SU-DHL-6 (cell line): ENCODE results near the gene ATOSA.

ENCODE experiments used
- H2AFZ ChIP-seq: fragments of 200-600 bp; sonication (generic); 2 replicates; pipeline ENCODE4 v1.6.1; 2014; ENCODE audit warnings: low read depth, mild to moderate bottlenecking, moderate library complexity, mixed read lengths, antibody characterized with exemption, low read length; ENCODE audit not compliant: severe bottlenecking
- H3F3A ChIP-seq: fragments of 200-600 bp; shearing (Covaris generic); 2 replicates; pipeline ENCODE4 v1.6.0; 2016; ENCODE audit warnings: antibody characterized with exemption, mild to moderate bottlenecking; ENCODE audit not compliant: insufficient read depth
- H3K27ac ChIP-seq: fragments of 200-600 bp; sonication (generic); 2 replicates; pipeline ENCODE4 v1.5.1; 2016; ENCODE audit warnings: low read depth, mild to moderate bottlenecking, low read length, moderate library complexity, mixed read lengths
- H3K27me3 ChIP-seq: fragments of 200-600 bp; sonication (generic), shearing (Covaris generic); 2 replicates; pipeline ENCODE4 v1.6.0; 2014; ENCODE audit warnings: mild to moderate bottlenecking, low read length
- H3K36me3 ChIP-seq: fragments of 200-600 bp; sonication (generic); 2 replicates; pipeline ENCODE4 v1.6.1; 2014; ENCODE audit warnings: mild to moderate bottlenecking, low read length, mixed read lengths
- H3K4me2 ChIP-seq: fragments of 300-600, 200-600 bp; shearing (Covaris generic), sonication (generic); 2 replicates; pipeline ENCODE4 v1.6.0; 2014; ENCODE audit warnings: low read length, low read depth, mild to moderate bottlenecking; ENCODE audit not compliant: poor library complexity, severe bottlenecking
- H3K4me3 ChIP-seq: fragments of 200-600 bp; sonication (generic); 2 replicates; pipeline ENCODE4 v1.5.1; 2014; ENCODE audit warnings: antibody characterized with exemption, low read length, mild to moderate bottlenecking, mixed read lengths; ENCODE audit not compliant: insufficient read depth, poor library complexity, severe bottlenecking
- H3K79me2 ChIP-seq: fragments of 200-600 bp; sonication (generic); 2 replicates; pipeline ENCODE4 v1.6.1; 2014; ENCODE audit warnings: mild to moderate bottlenecking, low read length, moderate library complexity; ENCODE audit not compliant: insufficient read depth
- H3K9ac ChIP-seq: fragments of 200-600 bp; sonication (generic); 2 replicates; pipeline ENCODE4 v1.7.0; 2014; ENCODE audit warnings: mild to moderate bottlenecking, low read length
- H3K9me2 ChIP-seq: fragments of 200-600 bp; sonication (generic); replicated peaks from 2 replicates; pipeline ENCODE4 v1.6.1; 2014; ENCODE audit warnings: low read length; ENCODE audit not compliant: insufficient read depth
- H3K9me3 ChIP-seq: fragments of 200-600 bp; sonication (generic); 2 replicates; pipeline ENCODE4 v1.6.1; 2014; ENCODE audit warnings: low read length, mixed read lengths; ENCODE audit not compliant: insufficient read depth
- H4K20me1 ChIP-seq: fragments of 200-600 bp; sonication (generic); 2 replicates; pipeline ENCODE4 v1.6.1; 2014; ENCODE audit warnings: low read depth, mild to moderate bottlenecking, antibody characterized with exemption, low read length, moderate library complexity, mixed read lengths
- CTCF ChIP-seq: fragments of 200-600 bp; sonication (generic); IDR thresholded peaks from one replicate; pipeline ENCODE4 v1.5.1; 2017; ENCODE audit warnings: antibody characterized with exemption, mild to moderate bottlenecking, low read length, moderate library complexity; ENCODE audit not compliant: insufficient read depth, poor library complexity, severe bottlenecking
- EZH2phosphoT487 ChIP-seq: fragments of 200-600 bp; sonication (generic), shearing (Covaris generic); conservative IDR thresholded peaks from 2 replicates; pipeline ENCODE4 v1.6.1; 2018; ENCODE audit warnings: mild to moderate bottlenecking, antibody characterized with exemption, low read length, moderate library complexity, mixed read lengths

Gene ATOSA

GRCh38 chr15:52657338-52657737, 21.9 kb downstream of the ATOSA start:
- Histone ChIP-seq H3K9me3 (no peaks in the 10 kb centered on the region), H3K9me2 (no peaks in the 10 kb centered on the region), H3K4me2 (no peak overlapping the region), H3K36me3 (peaks cover 57% of the 10 kb centered on the region; the same call in 1 of the 2 replicates), H3K27ac (no peak overlapping the region), H4K20me1 (no peaks in the 10 kb centered on the region), H3K79me2 (peaks cover 65% of the 10 kb centered on the region), H3K27me3 (no peaks in the 10 kb centered on the region), H2AFZ (no peak overlapping the region), H3K4me3 (no peak overlapping the region), H3K9ac (no peak overlapping the region), H3F3A (no peaks in the 10 kb centered on the region; the same call in none of the 2 replicates)
- TF ChIP-seq CTCF (no peak), EZH2phosphoT487 (no peak)

- Histone ChIP-seq H3K9ac (no peak overlapping the region), H3K27ac (no peak overlapping the region), H2AFZ (no peak overlapping the region), H3F3A (peaks cover 2% of the 10 kb centered on the region), H3K4me2 (no peak overlapping the region), H3K27me3 (no peaks in the 10 kb centered on the region), H3K36me3 (peaks cover 59% of the 10 kb centered on the region), H3K9me2 (no peaks in the 10 kb centered on the region), H3K9me3 (no peaks in the 10 kb centered on the region), H3K4me3 (no peak overlapping the region), H3K79me2 (peaks cover 64% of the 10 kb centered on the region), H4K20me1 (no peaks in the 10 kb centered on the region)
- TF ChIP-seq CTCF (no peak), EZH2phosphoT487 (no peak)
Measured at GRCh38 chr15:52656412-52656811, 22.8 kb downstream of the ATOSA start.

- no peak overlapping the region for H2AFZ ChIP-seq
- no peak for TF ChIP-seq CTCF
- TF ChIP-seq EZH2phosphoT487, result no peak
- no peaks in the 10 kb centered on the region for H3K9me2 ChIP-seq
- H3K36me3 ChIP-seq, result peaks cover 65% of the 10 kb centered on the region
- H3K4me3 ChIP-seq, result no peak overlapping the region
- H3K9ac ChIP-seq, result no peak overlapping the region
- H3K9me3 ChIP-seq, result no peaks in the 10 kb centered on the region
- H3F3A ChIP-seq, result peaks cover 15% of the 10 kb centered on the region
- no peaks in the 10 kb centered on the region for H4K20me1 ChIP-seq
- H3K27me3 ChIP-seq, result no peaks in the 10 kb centered on the region
- H3K27ac ChIP-seq, result no peak overlapping the region
- H3K79me2 ChIP-seq, result peaks cover 47% of the 10 kb centered on the region
- H3K4me2 ChIP-seq, result no peak overlapping the region
Measured at GRCh38 chr15:52653431-52653964, 25.7 kb downstream of the ATOSA start.
